ENCODE measurements around the gene TTC31.

The TTC31 gene

GRCh38 chr2:74489906-74490305 lies 7.0 kb downstream of the TTC31 start:
- H3K27ac ChIP-seq = no peak overlapping the region
- H3K27me3 ChIP-seq = no peaks in the 10 kb centered on the region
- no peak overlapping the region for H3K4me3 ChIP-seq (ENCODE audit: low read depth in 1 of 2, low read length in 1 of 2)
- H3K36me3 ChIP-seq = peaks cover 79% of the 10 kb centered on the region
- H3K9me3 ChIP-seq = no peaks in the 10 kb centered on the region
- TF ChIP-seq CTCF (IDR thresholded peaks at IDR 0.05) = no peak
- H3K4me1 ChIP-seq (ENCODE audit: control insufficient read depth in 1 of 2, insufficient read depth in 1 of 2, low read depth in 1 of 2, low read length in 1 of 2) = no peaks in the 10 kb centered on the region

DNA sequence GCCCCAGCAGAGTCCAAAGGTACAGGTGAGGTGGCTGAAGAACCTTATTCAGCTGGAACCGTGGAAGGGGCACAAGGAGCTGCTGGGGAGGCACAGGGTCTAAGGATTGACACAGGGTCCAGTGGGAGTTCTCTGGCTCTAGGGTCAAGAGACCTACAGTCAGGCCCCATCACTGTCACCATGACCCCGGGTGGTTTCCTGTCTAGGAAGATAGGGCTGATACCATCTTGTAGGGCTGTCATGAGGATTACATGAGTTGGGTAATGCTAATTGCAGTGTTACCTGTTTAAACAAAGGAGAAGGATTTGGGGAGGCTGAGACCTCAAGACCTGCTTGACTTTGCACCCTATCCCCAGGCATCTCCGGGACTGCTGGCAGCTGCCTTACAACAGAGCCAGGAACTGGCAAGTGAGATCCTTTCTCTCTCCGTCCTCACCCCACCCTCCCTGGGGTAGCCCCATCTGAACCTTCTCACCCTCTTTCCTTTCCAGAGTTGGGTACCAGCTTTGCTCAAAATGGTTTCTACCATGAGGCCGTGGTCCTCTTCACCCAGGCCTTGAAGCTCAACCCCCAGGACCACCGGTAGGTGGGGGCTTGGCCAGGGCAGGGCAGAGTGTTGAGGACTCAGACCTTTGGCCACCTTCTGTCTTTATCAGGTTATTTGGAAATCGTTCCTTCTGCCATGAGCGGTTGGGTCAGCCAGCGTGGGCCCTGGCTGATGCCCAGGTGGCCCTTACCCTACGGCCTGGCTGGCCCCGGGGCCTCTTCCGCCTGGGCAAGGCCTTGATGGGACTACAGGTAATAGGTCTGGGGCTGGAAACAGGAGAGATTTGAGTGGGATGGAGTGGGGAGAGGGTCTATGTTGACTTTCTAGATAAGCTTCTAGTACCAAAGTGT lies 9.0 kb downstream of the TTC31 start:
- peaks cover 11% of the 10 kb centered on the region for H3K27me3 ChIP-seq
- peaks cover 67% of the 10 kb centered on the region for H3K36me3 ChIP-seq
- H3K4me1 ChIP-seq (ENCODE audit: control insufficient read depth in 1 of 2, insufficient read depth in 1 of 2, low read depth in 1 of 2, low read length in 1 of 2) = no peaks in the 10 kb centered on the region
- TF ChIP-seq CTCF (IDR thresholded peaks at IDR 0.05) = no peak
- H3K4me3 ChIP-seq (ENCODE audit: low read depth in 1 of 2, low read length in 1 of 2) = no peak overlapping the region
- no peaks in the 10 kb centered on the region for H3K9me3 ChIP-seq
- H3K27ac ChIP-seq = no peak overlapping the region

GRCh38 chr2:74493546-74493945 lies 10.7 kb downstream of the TTC31 start:
- H3K4me3 ChIP-seq (ENCODE audit: low read depth in 1 of 2, low read length in 1 of 2) = no peak overlapping the region
- H3K4me1 ChIP-seq (ENCODE audit: control insufficient read depth in 1 of 2, insufficient read depth in 1 of 2, low read depth in 1 of 2, low read length in 1 of 2) = peaks cover 11% of the 10 kb centered on the region in 2 experiments
- H3K36me3 ChIP-seq = peaks cover 58% of the 10 kb centered on the region
- no peak overlapping the region for H3K27ac ChIP-seq
- TF ChIP-seq CTCF (IDR thresholded peaks at IDR 0.05) = no peak
- peaks cover 27% of the 10 kb centered on the region for H3K27me3 ChIP-seq
- H3K9me3 ChIP-seq = no peaks in the 10 kb centered on the region

- H3K9me3 ChIP-seq = no peaks in the 10 kb centered on the region
- no peak for TF ChIP-seq CTCF (IDR thresholded peaks at IDR 0.05)
- no peak overlapping the region for H3K27ac ChIP-seq
- peaks cover 26% of the 10 kb centered on the region in 2 experiments for H3K4me1 ChIP-seq (ENCODE audit: control insufficient read depth in 1 of 2, insufficient read depth in 1 of 2, low read depth in 1 of 2, low read length in 1 of 2)
- peaks cover 41% of the 10 kb centered on the region for H3K36me3 ChIP-seq
- no peak overlapping the region for H3K4me3 ChIP-seq (ENCODE audit: low read depth in 1 of 2, low read length in 1 of 2)
- H3K27me3 ChIP-seq = peaks cover 46% of the 10 kb centered on the region
Measured at GRCh38 chr2:74495440-74495839, 12.6 kb downstream of the TTC31 start.

GRCh38 chr2:74496997-74497776 lies 14.3 kb downstream of the TTC31 start:
- no peak for TF ChIP-seq CTCF (IDR thresholded peaks at IDR 0.05)
- Histone ChIP-seq H3K4me1 (ENCODE audit: control insufficient read depth in 1 of 2, insufficient read depth in 1 of 2, low read depth in 1 of 2, low read length in 1 of 2) (peaks cover 26 to 27% of the 10 kb centered on the region in 2 experiments), H3K27ac (no peak overlapping the region), H3K36me3 (peaks cover 23% of the 10 kb centered on the region), H3K27me3 (peaks cover 64% of the 10 kb centered on the region), H3K4me3 (ENCODE audit: low read depth in 1 of 2, low read length in 1 of 2) (peak overlapping the region; percentile 53 to 59), H3K9me3 (no peaks in the 10 kb centered on the region)
